SHP77 (cell line): ENCODE measurements around the gene ANKFY1.
"Not testable (repeated sequence)": the region's sequence is repeated elsewhere in the genome, so short reads cannot be mapped to it uniquely, and the experiment has no call there.

ENCODE experiments used
- DNase-seq, 2 experiments: peaks; one replicate each; lab custom pipeline; 2025; lab: John Stamatoyannopoulos, UW

Gene ANKFY1

GRCh38 chr17:4155980-4156620 lies 107.7 kb downstream of the ANKFY1 start:
- no peak for DNase-seq

GRCh38 chr17:4154201-4154600 lies 109.6 kb downstream of the ANKFY1 start:
- no peak for DNase-seq

GRCh38 chr17:4152471-4152870 lies 111.3 kb downstream of the ANKFY1 start:
- DNase-seq: no peak

- no peak for DNase-seq
Measured at GRCh38 chr17:4150096-4150495, 113.7 kb downstream of the ANKFY1 start.

- DNase-seq: no peak
Measured at GRCh38 chr17:4148611-4149308, 115.0 kb downstream of the ANKFY1 start.

- no peak for DNase-seq
Measured at GRCh38 chr17:4147751-4148310, 115.9 kb downstream of the ANKFY1 start.

- no peak for DNase-seq
Measured at GRCh38 chr17:4146641-4147040, 117.1 kb downstream of the ANKFY1 start.

GRCh38 chr17:4144422-4144747 lies 119.4 kb downstream of the ANKFY1 start:
- DNase-seq: no peak

- DNase-seq: peak; percentile 88
Measured at GRCh38 chr17:4143563-4144421, 120.0 kb downstream of the ANKFY1 start.

GRCh38 chr17:4142107-4142900 lies 121.5 kb downstream of the ANKFY1 start:
- no peak for DNase-seq

GRCh38 chr17:4140125-4140524 lies 123.7 kb downstream of the ANKFY1 start:
- no peak for DNase-seq

- DNase-seq: not testable (repeated sequence)
Measured at GRCh38 chr17:4138906-4139526, 124.8 kb downstream of the ANKFY1 start.

- DNase-seq: no peak
Measured at GRCh38 chr17:4136373-4136772, 127.4 kb downstream of the ANKFY1 start.

- no peak for DNase-seq
Measured at GRCh38 chr17:4135489-4135888, 128.3 kb downstream of the ANKFY1 start.

GRCh38 chr17:4134721-4135120 lies 129.1 kb downstream of the ANKFY1 start:
- no peak for DNase-seq

GRCh38 chr17:4130715-4131114 lies 133.1 kb downstream of the ANKFY1 start:
- DNase-seq: no peak

GRCh38 chr17:4127555-4127954 lies 136.2 kb downstream of the ANKFY1 start:
- DNase-seq: no peak

- no peak for DNase-seq
Measured at GRCh38 chr17:4125552-4125951, 138.2 kb downstream of the ANKFY1 start.

GRCh38 chr17:4124999-4125398 lies 138.8 kb downstream of the ANKFY1 start:
- DNase-seq: no peak

GRCh38 chr17:4120332-4120731 lies 143.4 kb downstream of the ANKFY1 start:
- no peak for DNase-seq

GRCh38 chr17:4119299-4119698 lies 144.5 kb downstream of the ANKFY1 start:
- DNase-seq: no peak
